A673 (cell line): ENCODE results near the gene PRR14. TPM values are rescaled to one million over a fixed set of nuclear protein-coding genes. Genes with fewer than 3 reads are reported as not detected.

Experiments
- BruUV-seq: library from RNA; stranded (reverse); fragments of 400-500 nt; replicated peaks from 2 replicates; lab custom pipeline; 2021; lab: Mats Ljungman, UMichigan
- CTCF ChIA-PET: fragments of 300-600 bp; sonication (Branson Sonifier 250); formaldehyde crosslinking; loops from one replicate; lab custom pipeline; 2022; ENCODE audit warnings: antibody characterized with exemption; lab: Charles Lee
- POLR2A ChIA-PET: fragments of 300-600 bp; sonication (Branson Sonifier 250); formaldehyde crosslinking; loops from one replicate; lab custom pipeline; 2022; ENCODE audit warnings: antibody characterized with exemption; ENCODE audit not compliant: low non-redundant PET; lab: Charles Lee
- DNase-seq: peaks from one replicate; pipeline ENCODE4 v3.0.0-alpha.2; 2015; ENCODE audit warnings: low spot score
- H3K27ac ChIP-seq: fragments of 200-600 bp; sonication (generic); 2 replicates; pipeline ENCODE4 v1.5.1; 2016; ENCODE audit warnings: mixed run types, low read depth, mild to moderate bottlenecking, mixed read lengths, antibody characterized with exemption, low read length; ENCODE audit not compliant: poor library complexity, severe bottlenecking
- H3K27me3 ChIP-seq: fragments of 200-600 bp; sonication (generic); replicated peaks from 2 replicates; pipeline ENCODE4 v1.6.1; 2017; ENCODE audit warnings: mixed run types, low read depth, mild to moderate bottlenecking, mixed read lengths, antibody characterized with exemption, low read length; ENCODE audit not compliant: insufficient read depth, poor library complexity
- H3K36me3 ChIP-seq: fragments of 200-600 bp; sonication (generic); 2 replicates; pipeline ENCODE4 v1.6.1; 2016; ENCODE audit warnings: mixed run types, mild to moderate bottlenecking, mixed read lengths, antibody characterized with exemption, low read length; ENCODE audit not compliant: insufficient read depth, poor library complexity, severe bottlenecking
- H3K4me1 ChIP-seq: fragments of 200-600 bp; sonication (generic); 2 replicates; pipeline ENCODE4 v1.6.1; 2017; ENCODE audit warnings: mixed run types, mild to moderate bottlenecking, mixed read lengths, antibody characterized with exemption, low read length; ENCODE audit not compliant: insufficient read depth, poor library complexity, severe bottlenecking
- H3K4me3 ChIP-seq: fragments of 200-600 bp; sonication (generic); 2 replicates; pipeline ENCODE4 v1.5.1; 2016; ENCODE audit warnings: low read depth, mixed run types, mild to moderate bottlenecking, mixed read lengths, low read length; ENCODE audit not compliant: poor library complexity, severe bottlenecking
- H3K9me3 ChIP-seq: fragments of 200-600 bp; sonication (generic); 2 replicates; pipeline ENCODE4 v1.6.1; 2016; ENCODE audit warnings: mixed run types, low read depth, mild to moderate bottlenecking, mixed read lengths, antibody characterized with exemption, low read length; ENCODE audit not compliant: poor library complexity, severe bottlenecking
- CTCF ChIP-seq: fragments of 300-800, 200-600 bp; sonication (generic); conservative IDR thresholded peaks from 2 replicates; pipeline ENCODE4 v1.5.1; 2017; ENCODE audit warnings: low read depth, mild to moderate bottlenecking, antibody characterized with exemption, low read length, moderate library complexity, mixed read lengths
- EZH2 ChIP-seq: fragments of 200-600 bp; sonication (generic); IDR thresholded peaks from 2 replicates; pipeline ENCODE4 v1.6.1; 2017; ENCODE audit warnings: borderline replicate concordance, low read depth, mild to moderate bottlenecking, mixed read lengths, antibody characterized with exemption, low read length; ENCODE audit not compliant: poor library complexity, severe bottlenecking
- intact Hi-C: fragments of 100-400 bp; cut with micrococcal nuclease; formaldehyde crosslinking; loops from one replicate; pipeline ENCODE4 v1.10.0; 2022; ENCODE audit not compliant: unreplicated experiment
- total RNA-seq: library from RNA; stranded (reverse); gene quantifications from 2 replicates; pipeline ENCODE4 v1.2.3, GENCODE V29; 2021

Gene PRR14
- total RNA-seq, 1 experiment from 2014 or later = 35.7 TPM

GRCh38 chr16:30697264-30698138 lies 46.7 kb downstream of the PRR14 start:
- BruUV-seq = TSS peak; percentile 72
- no peak for DNase-seq

GRCh38 chr16:30698139-30698815 lies 47.5 kb downstream of the PRR14 start:
- BruUV-seq = no TSS peak
- H3K4me1 ChIP-seq = peaks cover 20% of the 10 kb centered on the region
- peak; percentile 99 for DNase-seq
- peak overlapping the region; percentile 96 for H3K4me3 ChIP-seq
- H3K27me3 ChIP-seq = no peaks in the 10 kb centered on the region
- H3K27ac ChIP-seq = peak overlapping the region; percentile 100
- no peak for TF ChIP-seq EZH2
- no peak for TF ChIP-seq CTCF
- intact Hi-C loops = loop anchor here (2.0 to 10.0 kb wide), 2 partner anchors 39 to 633 kb away; partner anchors contain the start of genes ALDOA and FBRS
- no peaks in the 10 kb centered on the region for H3K9me3 ChIP-seq
- peaks cover 27% of the 10 kb centered on the region for H3K36me3 ChIP-seq
- ChIA-PET POLR2A (no interaction called here), CTCF (interaction anchor here (0.6 kb wide), 1 partner anchor 20 kb away, joined by 3 read pairs; no protein-coding TSS in a partner anchor)

More at GRCh38 chr16:30697264-30698138, 46.7 kb downstream of the PRR14 start:
- H3K27me3 ChIP-seq = no peaks in the 10 kb centered on the region
- ChIA-PET POLR2A (interaction anchor here (0.6 to 0.7 kb wide), 2 partner anchors 70 to 577 kb away, joined by 3 to 17 read pairs; no protein-coding TSS in a partner anchor), CTCF (interaction anchor here (0.6 kb wide), 2 partner anchors 19 to 221 kb away, joined by 3 to 4 read pairs; no protein-coding TSS in a partner anchor)
- H3K9me3 ChIP-seq = no peaks in the 10 kb centered on the region
- peaks cover 20% of the 10 kb centered on the region for H3K4me1 ChIP-seq
- TF ChIP-seq EZH2 (no peak), CTCF (no peak)
- peak overlapping the region; percentile 96 for H3K4me3 ChIP-seq
- intact Hi-C loops = loop anchor here (2.0 to 10.0 kb wide), 2 partner anchors 39 to 633 kb away; partner anchors contain the start of genes ALDOA and FBRS
- peaks cover 22% of the 10 kb centered on the region for H3K36me3 ChIP-seq
- H3K27ac ChIP-seq = peak overlapping the region; percentile 100

GRCh38 chr16:30698816-30699614 lies 48.3 kb downstream of the PRR14 start, which contains the start of gene SRCAP:
TSS of gene SRCAP (plus strand) at chr16:30699171. CDS start at chr16:30700825, 1,654 bp downstream.
- H3K9me3 ChIP-seq = no peaks in the 10 kb centered on the region
- H3K4me1 ChIP-seq = peaks cover 16% of the 10 kb centered on the region
- H3K27ac ChIP-seq = peak within 1 kb of the TSS; percentile 100
- H3K4me3 ChIP-seq = peak within 1 kb of the TSS; percentile 96
- ChIA-PET POLR2A (interaction anchor here (0.6 kb wide), 1 partner anchor 84 kb away, joined by 3 read pairs; no protein-coding TSS in a partner anchor), CTCF (no interaction called here)
- intact Hi-C loops = loop anchor here (2.0 to 10.0 kb wide), 2 partner anchors 40 to 634 kb away; partner anchors contain the start of genes ALDOA and FBRS
- TSS peak; percentile 42 for BruUV-seq
- no peak for TF ChIP-seq EZH2
- TF ChIP-seq CTCF = no peak
- DNase-seq = peak; percentile 95
- H3K36me3 ChIP-seq = peaks cover 30% of the 10 kb centered on the region
- no peaks in the 10 kb centered on the region for H3K27me3 ChIP-seq
